Epithelial cell of prostate (primary cell): ENCODE measurements around the gene C5orf24.
"Not testable (repeated sequence)": the region's sequence is repeated elsewhere in the genome, so short reads cannot be mapped to it uniquely, and the experiment has no call there.

Source experiments
- DNase-seq: peaks from one replicate; pipeline ENCODE4 v3.0.0-alpha.2; 2011; ENCODE audit warnings: low read depth, low spot score
- H3K27ac ChIP-seq: fragments of 450-650 bp; 2 replicates; pipeline ENCODE4 v1.5.1; 2017; ENCODE audit warnings: mild to moderate bottlenecking

C5orf24 gene

DNA sequence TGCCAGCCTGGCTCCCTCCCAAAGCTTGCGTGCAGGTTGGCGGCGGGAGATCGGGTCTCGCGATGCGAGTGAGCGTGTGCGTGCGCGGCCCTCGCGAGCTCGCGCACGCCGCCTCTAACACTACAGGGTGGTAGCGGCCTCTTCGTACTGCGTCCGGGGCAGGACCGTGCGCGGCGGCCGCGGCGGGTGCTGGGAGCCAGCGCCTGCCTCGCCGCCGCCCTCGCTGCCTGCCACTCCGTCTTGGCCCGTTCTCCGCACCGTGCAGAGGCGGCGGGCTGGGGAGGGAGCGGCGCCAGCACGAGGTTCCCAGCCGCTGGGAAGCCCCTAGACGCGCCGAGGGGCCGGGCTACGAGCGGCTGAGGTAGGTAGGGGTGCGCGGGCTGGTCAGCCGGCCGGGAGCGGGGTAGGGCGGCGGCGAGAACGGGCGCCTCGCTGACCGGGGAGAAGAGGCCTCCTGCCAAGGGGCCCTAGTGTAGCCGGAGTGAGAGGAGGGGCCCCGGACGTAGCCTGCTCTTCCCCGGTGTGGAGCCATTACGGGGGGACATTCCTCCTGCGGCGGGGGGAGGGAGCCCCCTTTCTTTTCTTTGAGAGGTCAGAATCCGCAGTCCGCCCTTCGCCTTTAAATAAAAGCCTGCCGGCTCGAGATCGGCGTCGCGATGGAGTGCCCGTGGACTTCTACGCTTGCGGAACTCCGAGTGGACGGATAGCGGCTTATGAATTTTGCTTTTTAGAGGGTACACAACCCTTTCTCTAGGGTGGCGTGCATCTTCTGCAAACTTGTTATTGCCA, at the start of gene C5orf24:
TSS of gene C5orf24 (plus strand) at position 117 of the 789 bp plus-strand sequence. CDS start 8,933 bp downstream, outside the sequence.
- H3K27ac ChIP-seq, result peak within 1 kb of the TSS; percentile 92
- DNase-seq, result peak; percentile 71

DNA sequence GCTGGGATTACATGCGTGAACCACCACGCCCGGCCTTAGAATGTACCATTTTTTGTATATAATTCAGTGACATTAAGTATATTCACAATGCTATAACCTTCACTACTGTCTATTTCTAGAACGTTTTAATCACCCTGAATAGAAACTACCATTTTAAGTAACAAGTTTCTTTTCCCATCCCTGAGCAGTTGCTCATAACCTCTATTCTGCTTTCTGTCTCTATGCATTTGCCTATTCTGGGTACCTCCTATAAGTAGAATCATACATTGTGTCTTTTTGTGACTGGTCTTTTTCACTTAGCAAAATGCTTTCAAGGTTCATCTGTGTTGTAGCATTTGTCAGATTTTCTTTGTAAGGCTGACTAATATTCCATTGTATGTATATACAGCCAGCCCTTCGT, 47.3 kb upstream of the C5orf24 start:
- DNase-seq, result no peak
- H3K27ac ChIP-seq, result no peak overlapping the region

DNA sequence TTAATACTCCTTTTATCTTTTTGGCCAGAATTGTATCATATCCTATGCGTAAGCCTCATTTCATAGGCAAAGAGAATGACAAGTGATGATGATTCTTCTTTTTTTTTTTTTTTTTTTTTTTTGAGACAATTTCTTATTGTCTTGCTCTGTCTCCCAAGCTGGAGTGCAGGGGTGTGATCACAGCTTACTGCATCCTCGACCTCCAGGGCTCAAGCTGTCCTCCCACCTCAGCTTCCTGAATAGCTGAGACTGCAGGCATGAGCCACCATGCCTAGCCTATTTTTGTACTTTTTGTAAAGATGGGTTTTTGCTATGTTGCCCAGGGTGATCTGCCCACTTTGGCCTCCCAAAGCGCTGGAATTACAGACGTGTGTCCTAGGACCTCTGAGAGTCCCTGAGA, 41.9 kb upstream of the C5orf24 start:
- no peak overlapping the region for H3K27ac ChIP-seq
- DNase-seq, result no peak

GRCh38 chr5:134813407-134813806, 32.4 kb upstream of the C5orf24 start:
- no peak overlapping the region for H3K27ac ChIP-seq
- no peak for DNase-seq

DNA sequence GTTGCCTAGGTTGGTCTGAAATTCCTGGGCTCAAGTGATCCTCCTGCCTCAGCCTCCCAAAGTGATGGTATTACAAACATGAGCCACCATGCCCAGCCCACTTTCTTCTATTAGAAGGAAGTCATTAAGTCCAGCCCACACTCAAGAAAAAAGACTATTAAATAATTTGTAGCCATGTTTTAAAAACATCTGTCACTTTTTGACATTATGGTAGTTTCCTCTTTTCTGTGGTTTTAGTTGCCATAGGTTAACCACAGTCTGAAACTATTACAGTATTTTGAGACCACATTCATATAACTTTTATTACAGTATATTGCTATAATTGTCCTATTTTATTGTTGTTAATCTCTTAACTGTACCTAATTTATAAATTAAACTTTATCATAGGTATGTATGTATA, 31.9 kb upstream of the C5orf24 start:
- DNase-seq, result no peak
- H3K27ac ChIP-seq, result no peak overlapping the region

DNA sequence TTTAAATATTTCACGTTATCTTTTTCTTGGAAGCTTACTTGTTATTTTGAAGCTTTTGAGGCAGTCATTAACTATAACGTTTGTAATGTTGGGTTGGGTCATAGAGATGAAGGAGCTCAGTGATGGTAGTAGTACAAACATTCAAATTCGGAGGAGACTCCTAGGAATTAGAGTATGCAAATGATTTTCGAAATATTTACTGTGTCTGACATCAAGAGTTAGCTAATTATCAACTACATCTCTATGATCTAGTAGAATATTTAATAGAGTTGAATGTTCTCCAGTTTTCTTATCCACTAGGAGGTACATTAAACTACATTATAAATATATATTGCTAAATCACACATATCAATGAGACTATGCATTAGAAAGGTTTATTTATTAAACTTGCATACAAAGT, 28.8 kb upstream of the C5orf24 start:
- no peak overlapping the region for H3K27ac ChIP-seq
- no peak for DNase-seq

GRCh38 chr5:134818776-134819175, 27.0 kb upstream of the C5orf24 start:
- DNase-seq, result no peak
- no peak overlapping the region for H3K27ac ChIP-seq

GRCh38 chr5:134819407-134819963, 26.3 kb upstream of the C5orf24 start:
- DNase-seq, result no peak
- no peak overlapping the region for H3K27ac ChIP-seq

GRCh38 chr5:134821841-134822240, 23.9 kb upstream of the C5orf24 start:
- no peak for DNase-seq
- H3K27ac ChIP-seq, result no peak overlapping the region

GRCh38 chr5:134824681-134825080, 21.1 kb upstream of the C5orf24 start:
- H3K27ac ChIP-seq, result no peak overlapping the region
- no peak for DNase-seq

- no peak for DNase-seq
- H3K27ac ChIP-seq, result no peak overlapping the region
Observed at GRCh38 chr5:134825212-134825611, 20.6 kb upstream of the C5orf24 start.

DNA sequence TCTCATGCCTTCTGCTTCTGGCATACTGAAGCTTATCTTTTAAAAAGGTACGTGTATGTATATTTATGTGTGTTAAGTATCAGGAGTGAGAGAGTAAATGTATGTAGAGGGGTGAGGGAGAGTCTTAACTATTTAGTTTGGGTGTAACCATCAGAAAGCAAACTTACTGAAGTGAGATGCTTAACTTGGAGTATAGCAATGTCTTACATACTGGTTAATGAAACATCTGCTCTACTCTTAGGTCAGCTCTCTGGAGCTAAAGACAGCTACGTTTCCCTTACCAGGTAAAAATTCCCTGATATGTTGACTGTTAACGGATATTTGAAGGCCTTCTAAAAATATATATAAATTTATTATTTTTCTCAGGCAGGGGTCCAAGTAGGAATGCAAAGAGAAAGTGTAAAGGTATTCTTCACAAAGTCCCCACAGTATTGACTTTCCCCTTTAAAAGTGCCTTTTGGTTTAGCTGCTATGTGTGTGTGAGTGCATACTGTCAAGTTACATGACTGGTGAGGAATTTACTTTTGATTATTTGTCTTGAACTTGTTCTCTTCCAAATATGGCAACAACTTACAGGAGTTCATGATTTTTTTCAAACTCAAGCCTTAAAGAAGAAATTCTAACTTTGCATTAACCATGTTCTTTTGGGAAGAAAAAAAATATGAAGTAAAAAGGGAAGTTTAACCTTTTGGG, 12.3 kb upstream of the C5orf24 start:
- DNase-seq, result no peak
- H3K27ac ChIP-seq, result no peak overlapping the region

- DNase-seq, result no peak
- no peak overlapping the region for H3K27ac ChIP-seq
Observed at GRCh38 chr5:134835623-134836022, 10.1 kb upstream of the C5orf24 start.

DNA sequence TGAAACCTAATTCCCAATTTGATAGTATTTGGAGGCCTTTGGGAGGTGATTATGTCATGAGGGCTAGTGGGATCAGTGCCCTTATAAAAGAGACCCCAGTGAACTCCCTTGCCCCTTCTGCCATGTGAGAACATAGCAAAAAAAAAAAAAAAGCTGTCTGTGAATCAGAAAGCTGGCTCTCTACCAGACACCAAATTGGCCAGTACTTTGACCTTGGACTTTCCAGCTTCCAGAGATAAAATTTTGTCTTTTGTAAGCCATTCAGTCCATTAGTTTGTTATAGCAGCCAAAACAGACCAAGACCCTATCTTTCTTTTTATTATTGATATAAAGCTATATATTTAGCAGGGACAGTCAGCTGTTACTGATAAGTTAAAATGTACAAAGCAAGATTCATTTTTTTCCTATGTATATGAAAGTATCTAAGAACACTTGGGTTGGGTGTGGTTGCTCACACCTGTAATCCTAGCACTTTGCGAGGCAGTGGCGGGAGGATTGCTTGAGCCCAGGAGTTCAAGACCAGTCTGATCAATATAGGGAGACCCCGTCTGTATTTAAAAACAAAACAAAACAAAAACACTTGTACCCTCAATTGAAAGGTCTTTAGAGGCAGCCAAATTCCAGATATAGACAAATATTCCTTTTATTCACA, 8.1 kb upstream of the C5orf24 start:
- DNase-seq, result no peak
- H3K27ac ChIP-seq, result no peak overlapping the region

DNA sequence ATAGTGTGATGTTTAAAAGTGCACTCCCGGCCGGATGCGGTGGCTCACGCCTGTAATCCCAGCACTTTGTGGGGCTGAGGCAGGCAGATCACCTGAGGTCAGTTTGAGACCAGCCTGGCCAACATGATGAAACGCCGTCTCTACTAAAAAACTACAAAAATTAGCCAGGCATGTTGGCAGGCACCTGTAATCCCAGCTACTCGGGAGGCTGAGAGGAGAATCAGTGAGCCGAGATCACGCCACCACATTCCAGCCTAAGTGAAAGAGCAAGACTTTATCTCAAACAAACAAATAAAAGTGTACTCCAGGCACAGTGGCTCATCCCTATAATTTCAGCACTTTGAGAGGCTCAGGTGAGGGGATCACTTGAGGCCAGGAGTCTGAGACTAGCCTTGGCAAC, 7.4 kb upstream of the C5orf24 start:
- not testable (repeated sequence) for DNase-seq, H3K27ac ChIP-seq

GRCh38 chr5:134840811-134841210, 5.0 kb upstream of the C5orf24 start:
- DNase-seq, result no peak
- no peak overlapping the region for H3K27ac ChIP-seq

GRCh38 chr5:134844252-134844651, 1.5 kb upstream of the C5orf24 start:
- no peak for DNase-seq
- peak overlapping the region; percentile 92 for H3K27ac ChIP-seq

DNA sequence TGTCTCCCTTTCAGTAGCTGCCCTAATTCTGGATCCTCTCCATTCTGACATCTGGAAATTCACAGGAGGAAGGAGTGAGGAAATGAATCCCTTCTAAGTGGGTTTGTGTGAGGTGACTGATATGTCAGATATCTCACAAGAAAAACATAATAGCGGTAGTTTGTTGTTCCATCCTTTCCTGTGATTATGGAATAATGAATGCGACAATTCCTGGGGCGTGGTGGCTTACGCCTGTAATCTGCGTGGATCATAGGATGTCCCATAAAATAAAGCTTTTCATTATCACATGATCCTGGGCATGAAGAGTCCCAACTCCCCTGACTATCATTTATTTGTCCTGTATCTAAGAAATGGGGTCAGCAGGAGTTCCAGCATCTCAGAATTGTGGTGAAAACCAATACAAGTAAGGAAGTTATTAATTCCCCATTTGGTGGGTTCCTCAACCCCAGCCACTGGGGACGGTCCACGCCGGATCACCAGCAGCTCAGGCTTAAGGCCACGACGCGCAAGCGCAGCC, 375 bp upstream of the C5orf24 start:
- no peak for DNase-seq
- H3K27ac ChIP-seq, result peak overlapping the region; percentile 92

DNA sequence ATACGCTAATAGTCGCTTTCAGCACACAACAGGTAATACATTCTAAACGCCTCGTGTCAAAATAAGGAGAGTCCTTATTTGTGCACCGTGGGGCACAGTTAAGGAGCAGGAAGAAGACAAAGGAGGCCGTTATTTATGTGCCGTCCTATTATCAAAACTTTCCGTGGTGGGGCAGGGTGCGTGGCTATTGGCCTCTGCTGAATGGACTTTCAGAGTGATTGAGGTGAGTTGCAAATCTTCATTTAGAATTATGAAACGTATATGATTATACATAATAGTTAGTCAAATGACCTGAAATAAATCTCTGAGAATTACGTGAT, 833 bp downstream of the C5orf24 start:
- DNase-seq, result no peak
- H3K27ac ChIP-seq, result peak overlapping the region; percentile 92

DNA sequence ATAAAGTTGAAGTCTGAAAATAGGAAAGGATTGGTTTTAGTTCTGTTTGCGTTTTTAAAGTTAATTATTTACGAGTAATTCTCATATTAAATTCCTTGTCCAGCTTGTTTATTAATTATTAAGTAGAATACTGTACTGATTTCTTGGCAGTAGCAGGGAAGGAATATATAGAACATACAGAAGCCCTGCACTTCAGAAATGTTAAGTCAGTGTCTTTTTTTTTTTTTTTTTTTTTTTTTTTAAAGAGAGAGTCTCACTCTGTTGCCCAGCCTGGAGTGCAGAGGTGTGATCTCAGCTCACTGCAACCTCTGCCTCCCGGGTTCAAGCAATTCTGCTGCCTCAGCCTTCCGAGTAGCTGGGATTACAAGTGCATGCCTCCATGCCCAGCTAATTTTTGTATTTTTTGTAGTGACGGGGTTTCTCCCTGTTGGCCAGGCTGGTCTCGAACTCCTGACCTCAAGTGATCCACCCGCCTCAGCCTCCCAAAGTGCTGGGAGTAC, 3.7 kb downstream of the C5orf24 start:
- not testable (repeated sequence) for H3K27ac ChIP-seq, DNase-seq
